GM18505 (cell line): ENCODE data around the gene PNPLA1.

ENCODE experiments used
- ATAC-seq: cut with Tn5 transposase; IDR thresholded peaks from one replicate; pipeline ENCODE4 v1.9.1; 2021; ENCODE audit not compliant: unreplicated experiment
- POLR2A ChIP-seq: IDR thresholded peaks from 4 replicates; pipeline ENCODE4 v1.6.1; 2011; ENCODE audit warnings: borderline replicate concordance; ENCODE audit not compliant: insufficient read depth, insufficient read length; ENCODE audit errors: extremely low read depth

The PNPLA1 gene

GRCh38 chr6:36301085-36301658, 31.3 kb downstream of the PNPLA1 start:
- TF ChIP-seq POLR2A: no peak
- no peak for ATAC-seq

GRCh38 chr6:36301781-36302180, 31.9 kb downstream of the PNPLA1 start:
- ATAC-seq: no peak
- TF ChIP-seq POLR2A: no peak

- no peak for ATAC-seq
- TF ChIP-seq POLR2A: no peak
Observed at GRCh38 chr6:36302227-36302976, 32.5 kb downstream of the PNPLA1 start.

- no peak for TF ChIP-seq POLR2A
- no peak for ATAC-seq
Observed at GRCh38 chr6:36305885-36306284, 36.0 kb downstream of the PNPLA1 start.

- no peak for TF ChIP-seq POLR2A
- no peak for ATAC-seq
Observed at GRCh38 chr6:36306375-36306774, 36.5 kb downstream of the PNPLA1 start.

GRCh38 chr6:36308514-36308913, 38.7 kb downstream of the PNPLA1 start:
- no peak for TF ChIP-seq POLR2A
- no peak for ATAC-seq

- ATAC-seq: no peak
- no peak for TF ChIP-seq POLR2A
Observed at GRCh38 chr6:36309203-36309602, 39.3 kb downstream of the PNPLA1 start.

GRCh38 chr6:36309900-36310299, 40.0 kb downstream of the PNPLA1 start:
- no peak for ATAC-seq
- no peak for TF ChIP-seq POLR2A

- TF ChIP-seq POLR2A: no peak
- no peak for ATAC-seq
Observed at GRCh38 chr6:36312854-36313648, 43.2 kb downstream of the PNPLA1 start.

- TF ChIP-seq POLR2A: no peak
- no peak for ATAC-seq
Observed at GRCh38 chr6:36313649-36313936, 43.7 kb downstream of the PNPLA1 start.

GRCh38 chr6:36314221-36315014, 44.6 kb downstream of the PNPLA1 start:
- ATAC-seq: no peak
- no peak for TF ChIP-seq POLR2A

GRCh38 chr6:36315921-36316320, 46.1 kb downstream of the PNPLA1 start:
- no peak for ATAC-seq
- no peak for TF ChIP-seq POLR2A

- no peak for TF ChIP-seq POLR2A
- no peak for ATAC-seq
Observed at GRCh38 chr6:36317623-36318022, 47.8 kb downstream of the PNPLA1 start.
